Breast epithelium (tissue), 4 donors: Measurements from ENCODE around the gene PCSK4. TPM values are rescaled to one million over a fixed set of nuclear protein-coding genes. Genes with fewer than 3 reads are reported as not detected.
A peak's percentile ranks its signal among the peaks of the same experiment; 100 is the strongest.

Experiments
- DNase-seq, 2 donors: peaks; one replicate each; pipeline ENCODE4 v3.0.0-alpha.2; 2019; ENCODE audit warnings: low spot score in 2 of 2
- H3K27ac ChIP-seq, 2 donors: fragments of 200-600 bp; sonication (generic) in 1 of 2; one replicate each; pipeline ENCODE4 v1.5.1; 2016 to 2019; ENCODE audit warnings: mild to moderate bottlenecking in 1 of 2
- H3K27me3 ChIP-seq, 2 donors: fragments of 200-600 bp; sonication (generic) in 1 of 2; one replicate each; pipeline versions ENCODE4 v1.5.1 to v1.6.0; 2017 to 2019; ENCODE audit warnings: control low read depth in 1 of 2, mild to moderate bottlenecking in 1 of 2
- H3K36me3 ChIP-seq: fragments of 200-600 bp; one replicate; pipeline ENCODE4 v1.5.1; 2019
- H3K4me1 ChIP-seq, 2 donors: fragments of 200-600 bp; sonication (generic); one replicate each; pipeline ENCODE4 v1.5.1; 2016 to 2019; ENCODE audit warnings: control low read depth in 1 of 2
- H3K4me3 ChIP-seq, 3 donors: fragments of 200-600 bp; sonication (generic); 1 replicate in 2 of 3; 2 replicates in 1 of 3; pipeline ENCODE4 v1.5.1; 2016 to 2019; ENCODE audit warnings: mild to moderate bottlenecking in 3 of 3, moderate library complexity in 2 of 3
- H3K9me3 ChIP-seq, 2 donors: fragments of 200-600 bp; sonication (generic) in 1 of 2; one replicate each; pipeline ENCODE4 v1.5.1; 2016 to 2019; ENCODE audit warnings: control low read depth in 1 of 2
- CTCF ChIP-seq, 3 donors: fragments of 450-650 bp; IDR thresholded peaks; one replicate each; pipeline ENCODE4 v1.5.1; 2016 to 2017; ENCODE audit warnings: antibody characterized with exemption in 3 of 3, mild to moderate bottlenecking in 3 of 3, moderate library complexity in 3 of 3
- POLR2A ChIP-seq: fragments of 450-650 bp; IDR thresholded peaks from one replicate; pipeline ENCODE4 v1.6.1; 2016; ENCODE audit warnings: antibody characterized with exemption, mild to moderate bottlenecking, moderate library complexity
- POLR2AphosphoS5 ChIP-seq, 3 donors: sonication (generic); formaldehyde crosslinking; IDR thresholded peaks; one replicate each; pipeline ENCODE4 v1.6.1; 2017; ENCODE audit warnings: antibody characterized with exemption in 3 of 3
- intact Hi-C: fragments of 100-400 bp; cut with DNase I; formaldehyde crosslinking; loops from one replicate; pipeline ENCODE4 v1.15.1; 2023; ENCODE audit warnings: low total_unique reads
- total RNA-seq, 3 donors: library from RNA; depleted of rRNA; stranded (reverse); fragments of >200 nt; gene quantifications; one replicate each; pipeline ENCODE4 v1.1.0, GENCODE V29; 2016

The PCSK4 gene
- total RNA-seq, 3 donors from 2014 or later = 2.2 to 10.0 (median 5.9) TPM

- H3K27me3 ChIP-seq = peaks cover 9 to 48% of the 10 kb centered on the region in 2 donors
- TF ChIP-seq POLR2AphosphoS5 (IDR thresholded peaks at IDR 0.05) (no peak), POLR2A (no peak), CTCF (IDR thresholded peaks at IDR 0.05) (no peak)
- peak overlapping the region in 2 of 3 donors; percentile 49 to 70 for H3K4me3 ChIP-seq
- no peak for DNase-seq
- intact Hi-C loops = no loop called here
- no peaks in the 10 kb centered on the region for H3K4me1 ChIP-seq
- H3K9me3 ChIP-seq = no peaks in the 10 kb centered on the region
- no peak overlapping the region for H3K27ac ChIP-seq
- no peaks in the 10 kb centered on the region for H3K36me3 ChIP-seq
Observed at GRCh38 chr19:1524287-1524971, 34.3 kb upstream of the PCSK4 start.

- Histone ChIP-seq H3K9me3 (no peaks in the 10 kb centered on the region), H3K4me3 (peak within 1 kb of the TSS in 2 of 3 donors; percentile 49 to 70), H3K36me3 (no peaks in the 10 kb centered on the region), H3K27me3 (peaks cover 9 to 44% of the 10 kb centered on the region in 2 donors), H3K4me1 (no peaks in the 10 kb centered on the region), H3K27ac (no peak within 1 kb of the TSS)
- TF ChIP-seq CTCF (IDR thresholded peaks at IDR 0.05) = no peak
- no peak for TF ChIP-seq POLR2A
- TF ChIP-seq POLR2AphosphoS5 (IDR thresholded peaks at IDR 0.05) = no peak
- intact Hi-C loops = no loop called here
- DNase-seq = no peak
Observed at GRCh38 chr19:1523412-1524286, 33.5 kb upstream of the PCSK4 start, which contains the start of gene PLK5. TSS of gene PLK5 (plus strand) at chr19:1524077. CDS start at chr19:1526997, 2,920 bp downstream.

GRCh38 chr19:1522838-1523237, 32.7 kb upstream of the PCSK4 start:
- DNase-seq = no peak
- no peak overlapping the region for H3K27ac ChIP-seq
- no peaks in the 10 kb centered on the region for H3K9me3 ChIP-seq
- peaks cover 9 to 42% of the 10 kb centered on the region in 2 donors for H3K27me3 ChIP-seq
- intact Hi-C loops = no loop called here
- no peak for TF ChIP-seq CTCF (IDR thresholded peaks at IDR 0.05)
- TF ChIP-seq POLR2A = no peak
- no peak for TF ChIP-seq POLR2AphosphoS5 (IDR thresholded peaks at IDR 0.05)
- H3K4me1 ChIP-seq = no peaks in the 10 kb centered on the region
- no peaks in the 10 kb centered on the region for H3K36me3 ChIP-seq
- no peak overlapping the region for H3K4me3 ChIP-seq

GRCh38 chr19:1522061-1522460, 31.9 kb upstream of the PCSK4 start:
- DNase-seq = no peak
- H3K4me3 ChIP-seq = no peak overlapping the region
- H3K27ac ChIP-seq = no peak overlapping the region
- H3K27me3 ChIP-seq = peaks cover 9 to 38% of the 10 kb centered on the region in 2 donors
- H3K9me3 ChIP-seq = no peaks in the 10 kb centered on the region
- TF ChIP-seq POLR2AphosphoS5 (IDR thresholded peaks at IDR 0.05) (no peak), CTCF (IDR thresholded peaks at IDR 0.05) (no peak), POLR2A (no peak)
- no peaks in the 10 kb centered on the region for H3K36me3 ChIP-seq
- intact Hi-C loops = no loop called here
- H3K4me1 ChIP-seq = no peaks in the 10 kb centered on the region

- Histone ChIP-seq H3K4me1 (no peaks in the 10 kb centered on the region), H3K9me3 (no peaks in the 10 kb centered on the region), H3K27me3 (peaks cover 9 to 36% of the 10 kb centered on the region in 2 donors), H3K36me3 (no peaks in the 10 kb centered on the region), H3K4me3 (no peak overlapping the region), H3K27ac (peak overlapping the region in 1 of 2 donors; percentile 38)
- TF ChIP-seq CTCF (IDR thresholded peaks at IDR 0.05) (no peak), POLR2A (no peak), POLR2AphosphoS5 (IDR thresholded peaks at IDR 0.05) (no peak)
- no peak for DNase-seq
- intact Hi-C loops = no loop called here
Observed at GRCh38 chr19:1521636-1522035, 31.5 kb upstream of the PCSK4 start.
